SJCRH30 (cell line): ENCODE results near the gene LRP1B. TPM values are rescaled to one million over a fixed set of nuclear protein-coding genes. Genes with fewer than 3 reads are reported as not detected.

Experiments used
- DNase-seq, 2 experiments: peaks; one replicate each; pipeline ENCODE4 v3.0.0-alpha.2; 2015 to 2020
- H3K27ac ChIP-seq: fragments of 250-450 bp; sonication (Bioruptor Pico); 2 replicates; pipeline ENCODE4 v1.5.1; 2020; ENCODE audit warnings: mild to moderate bottlenecking, moderate library complexity
- H3K27me3 ChIP-seq: fragments of 250-450 bp; sonication (Bioruptor Pico); 2 replicates; pipeline ENCODE4 v1.5.1; 2020; ENCODE audit warnings: mild to moderate bottlenecking, moderate library complexity
- H3K36me3 ChIP-seq: fragments of 250-450 bp; sonication (Bioruptor Pico); 2 replicates; pipeline ENCODE4 v1.5.1; 2020; ENCODE audit warnings: mild to moderate bottlenecking, moderate library complexity
- H3K4me1 ChIP-seq: fragments of 250-450 bp; sonication (Bioruptor Pico); 2 replicates; pipeline ENCODE4 v1.5.1; 2020; ENCODE audit warnings: mild to moderate bottlenecking, moderate library complexity
- H3K4me3 ChIP-seq: fragments of 250-450 bp; sonication (Bioruptor Pico); 2 replicates; pipeline ENCODE4 v1.5.1; 2020; ENCODE audit warnings: mild to moderate bottlenecking, moderate library complexity
- H3K9me3 ChIP-seq: fragments of 250-450 bp; sonication (Bioruptor Pico); replicated peaks from 2 replicates; pipeline ENCODE4 v1.5.1; 2020; ENCODE audit warnings: mild to moderate bottlenecking, moderate library complexity
- total RNA-seq: library from RNA; depleted of rRNA; stranded (reverse); fragments of >200 nt; shearing (Covaris generic); gene quantifications from 2 replicates; pipeline ENCODE4 v1.2.3, GENCODE V29; 2014

Gene LRP1B
- total RNA-seq, 1 experiment from 2014 or later: 7.5 TPM

DNA sequence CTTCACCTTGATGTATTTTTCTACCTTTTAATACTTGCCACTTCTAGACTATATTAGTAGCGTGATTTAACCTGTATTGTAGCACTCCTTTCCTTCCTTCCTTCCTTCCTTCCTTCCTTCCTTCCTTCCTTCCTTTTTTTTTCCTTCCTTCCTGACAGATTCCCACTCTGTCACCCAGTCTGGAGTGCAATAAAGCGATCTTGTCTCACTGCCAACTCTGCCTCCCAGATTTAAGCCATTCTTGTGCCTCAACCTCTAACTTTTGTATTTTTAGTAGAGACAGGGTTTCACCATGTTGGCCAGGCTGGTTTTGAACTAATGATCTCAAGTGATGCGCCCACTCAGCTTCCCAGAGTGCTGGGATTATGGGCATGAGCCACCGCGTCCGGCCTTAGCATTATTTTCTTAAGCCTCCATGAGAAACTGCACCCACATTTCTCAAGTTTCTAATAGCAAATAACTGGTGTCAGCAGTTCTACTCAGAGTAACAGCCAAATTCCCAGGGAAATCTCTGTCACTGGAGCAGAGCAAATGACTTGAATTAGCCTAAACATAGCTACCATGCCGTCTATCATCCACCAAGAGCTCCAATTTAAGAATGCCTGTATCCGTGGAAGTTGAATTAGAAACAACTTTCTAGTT, 529.2 kb downstream of the LRP1B start:
- no peak for DNase-seq
- H3K27me3 ChIP-seq: no peaks in the 10 kb centered on the region
- H3K27ac ChIP-seq: no peak overlapping the region
- no peaks in the 10 kb centered on the region for H3K9me3 ChIP-seq
- H3K4me3 ChIP-seq: no peak overlapping the region
- H3K36me3 ChIP-seq: no peaks in the 10 kb centered on the region
- no peaks in the 10 kb centered on the region for H3K4me1 ChIP-seq

DNA sequence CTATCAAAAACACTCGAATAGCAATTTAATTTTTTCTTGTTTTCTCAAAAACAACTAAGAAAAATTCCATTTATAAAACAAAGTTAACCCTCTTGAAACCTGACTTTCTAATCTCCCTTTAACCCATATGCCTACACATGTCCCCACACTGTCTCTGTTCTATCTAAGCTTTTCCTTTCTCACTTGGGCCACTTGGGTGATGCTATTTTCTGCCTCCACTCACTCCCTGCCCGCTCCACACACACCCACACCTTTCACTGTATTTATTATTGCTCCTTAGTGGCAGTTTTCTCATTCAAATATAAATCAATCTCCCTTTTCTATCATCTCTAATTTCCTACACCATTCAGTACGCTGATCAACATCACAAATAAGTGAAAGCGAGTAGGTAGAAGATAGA, 531.1 kb downstream of the LRP1B start:
- no peaks in the 10 kb centered on the region for H3K27me3 ChIP-seq
- H3K4me1 ChIP-seq: no peaks in the 10 kb centered on the region
- no peak for DNase-seq
- no peaks in the 10 kb centered on the region for H3K9me3 ChIP-seq
- no peak overlapping the region for H3K27ac ChIP-seq
- H3K4me3 ChIP-seq: no peak overlapping the region
- no peaks in the 10 kb centered on the region for H3K36me3 ChIP-seq

DNA sequence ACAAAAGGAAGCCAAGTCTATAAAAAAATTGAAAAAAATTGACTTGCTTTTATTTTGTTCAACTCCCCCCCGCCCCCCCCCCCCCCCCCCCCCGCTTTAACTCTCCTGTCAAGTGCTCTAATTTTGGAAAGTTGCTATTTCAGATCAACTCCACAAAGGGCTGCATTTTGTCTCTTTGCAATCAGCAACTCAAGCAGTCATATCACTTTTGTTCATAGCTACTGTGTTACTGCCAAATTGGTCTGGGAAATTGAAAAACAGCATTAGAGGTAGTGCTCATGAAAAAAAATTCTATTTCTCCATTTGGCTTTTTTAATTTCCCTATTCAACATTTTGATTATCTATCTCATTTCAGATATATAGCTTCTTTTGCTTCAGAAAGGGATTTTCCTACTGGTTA, 531.8 kb downstream of the LRP1B start:
- Histone ChIP-seq H3K36me3 (no peaks in the 10 kb centered on the region), H3K27ac (no peak overlapping the region), H3K9me3 (no peaks in the 10 kb centered on the region), H3K4me3 (no peak overlapping the region), H3K27me3 (no peaks in the 10 kb centered on the region), H3K4me1 (no peaks in the 10 kb centered on the region)
- DNase-seq: no peak

DNA sequence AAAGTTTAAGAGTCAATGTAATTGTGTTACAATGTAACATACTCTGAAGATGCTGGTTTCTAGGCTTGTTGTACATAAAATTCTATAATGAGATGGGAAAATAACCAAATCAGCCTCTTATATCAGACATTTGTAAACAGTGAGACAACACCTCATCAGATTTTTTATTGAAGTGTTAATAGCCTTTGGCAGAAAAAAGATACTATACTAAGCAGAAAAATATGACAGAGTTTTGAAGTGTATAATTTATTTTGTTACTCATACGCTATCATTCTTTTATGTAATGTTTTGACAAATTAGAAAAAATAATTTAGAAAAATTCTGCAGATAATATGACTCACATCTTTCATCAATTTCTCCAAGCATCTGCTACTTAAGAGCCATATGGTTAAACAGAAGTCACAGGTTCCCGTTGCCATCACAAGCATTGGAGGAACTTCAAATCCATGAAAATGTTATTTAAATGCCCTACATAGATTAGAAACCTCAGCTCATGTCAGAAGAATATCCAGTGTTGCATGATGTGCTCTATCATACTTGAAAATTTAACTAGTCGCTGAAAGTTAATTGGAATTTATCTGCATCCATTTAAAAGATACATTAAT, 535.4 kb downstream of the LRP1B start:
- Histone ChIP-seq H3K27ac (no peak overlapping the region), H3K9me3 (no peaks in the 10 kb centered on the region), H3K36me3 (no peaks in the 10 kb centered on the region), H3K27me3 (no peaks in the 10 kb centered on the region), H3K4me1 (no peaks in the 10 kb centered on the region), H3K4me3 (no peak overlapping the region)
- no peak for DNase-seq

DNA sequence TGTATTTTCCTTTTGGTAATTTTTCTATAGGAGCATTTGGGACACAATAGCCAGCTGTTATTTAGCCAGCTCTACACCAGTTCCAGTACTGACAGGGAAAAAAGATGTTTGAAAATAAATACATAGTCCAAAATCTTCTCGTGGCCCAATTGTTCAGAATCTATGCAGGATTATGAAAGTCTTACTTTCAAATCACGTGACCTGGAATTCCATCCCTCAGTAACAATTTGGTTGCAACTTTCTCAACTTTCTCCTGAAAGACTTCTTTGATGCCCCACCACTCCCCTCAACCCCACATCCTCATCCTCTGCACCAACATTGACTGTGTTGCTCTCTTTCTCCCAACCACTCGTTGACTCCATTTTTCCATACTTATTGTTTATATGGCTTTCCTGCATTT, 539.0 kb downstream of the LRP1B start:
- no peaks in the 10 kb centered on the region for H3K4me1 ChIP-seq
- no peaks in the 10 kb centered on the region for H3K36me3 ChIP-seq
- no peak overlapping the region for H3K27ac ChIP-seq
- H3K27me3 ChIP-seq: no peaks in the 10 kb centered on the region
- DNase-seq: no peak
- no peaks in the 10 kb centered on the region for H3K9me3 ChIP-seq
- no peak overlapping the region for H3K4me3 ChIP-seq

DNA sequence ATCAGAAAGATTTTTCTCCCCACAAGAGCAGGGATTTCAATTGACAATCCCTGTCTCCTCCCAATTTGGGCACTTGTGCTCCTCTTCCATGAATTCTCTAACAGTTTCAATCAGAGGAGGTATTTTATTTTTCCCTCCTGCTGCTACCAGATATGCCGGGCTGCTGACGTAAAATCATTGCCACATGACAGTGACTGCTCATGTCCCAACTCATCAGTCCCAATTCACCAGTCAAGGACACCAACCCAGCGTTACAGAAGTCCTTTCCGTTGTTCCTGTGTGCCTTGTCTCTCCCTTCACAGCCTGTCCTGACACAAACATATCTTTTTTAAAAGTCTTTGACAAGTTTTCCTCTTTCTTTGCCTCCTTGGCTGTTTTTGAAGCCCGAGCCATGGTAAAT, 540.2 kb downstream of the LRP1B start:
- no peak overlapping the region for H3K27ac ChIP-seq
- H3K4me1 ChIP-seq: no peaks in the 10 kb centered on the region
- H3K27me3 ChIP-seq: no peaks in the 10 kb centered on the region
- H3K4me3 ChIP-seq: no peak overlapping the region
- H3K36me3 ChIP-seq: no peaks in the 10 kb centered on the region
- no peaks in the 10 kb centered on the region for H3K9me3 ChIP-seq
- DNase-seq: no peak

DNA sequence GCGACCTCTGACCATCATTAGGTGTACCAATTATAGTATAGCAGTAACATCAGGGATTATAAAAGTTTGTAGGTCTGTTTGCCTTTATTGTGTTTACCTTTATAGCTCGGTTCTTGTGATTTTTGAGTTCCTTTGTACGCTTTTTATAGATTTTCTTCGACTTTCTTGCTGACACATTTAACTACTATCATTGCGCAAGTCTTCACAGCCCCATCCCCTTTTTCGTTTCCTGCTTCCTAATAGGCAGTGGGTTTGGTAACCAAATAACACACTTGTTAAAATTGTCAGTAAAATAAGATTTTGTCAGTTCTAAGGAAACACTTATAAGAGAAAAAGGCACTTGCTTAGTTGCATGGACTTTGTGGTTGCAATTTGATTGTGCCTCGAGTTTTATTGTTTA, 541.5 kb downstream of the LRP1B start:
- Histone ChIP-seq H3K36me3 (no peaks in the 10 kb centered on the region), H3K9me3 (no peaks in the 10 kb centered on the region), H3K27me3 (no peaks in the 10 kb centered on the region), H3K4me3 (no peak overlapping the region), H3K4me1 (no peaks in the 10 kb centered on the region), H3K27ac (no peak overlapping the region)
- DNase-seq: no peak

DNA sequence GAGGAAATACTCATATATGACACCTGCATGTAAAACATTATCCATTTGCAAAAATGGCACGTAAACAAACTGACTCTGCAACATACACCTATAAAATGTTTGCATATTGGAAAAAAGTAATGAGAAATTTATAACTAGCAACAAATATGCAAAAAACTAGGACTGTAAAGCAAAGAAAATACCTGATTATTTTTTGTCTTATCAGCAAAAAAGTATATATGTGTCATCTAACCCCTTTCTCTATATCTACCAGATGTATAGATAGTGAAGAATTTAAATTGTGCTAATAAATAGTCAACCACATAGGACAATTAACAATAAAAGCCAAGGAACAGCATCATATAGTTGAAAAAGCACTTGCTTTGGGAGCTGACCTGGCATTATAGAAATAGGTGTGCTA, 543.8 kb downstream of the LRP1B start:
- no peak for DNase-seq
- H3K27ac ChIP-seq: no peak overlapping the region
- no peaks in the 10 kb centered on the region for H3K9me3 ChIP-seq
- no peak overlapping the region for H3K4me3 ChIP-seq
- no peaks in the 10 kb centered on the region for H3K4me1 ChIP-seq
- H3K27me3 ChIP-seq: no peaks in the 10 kb centered on the region
- H3K36me3 ChIP-seq: no peaks in the 10 kb centered on the region

DNA sequence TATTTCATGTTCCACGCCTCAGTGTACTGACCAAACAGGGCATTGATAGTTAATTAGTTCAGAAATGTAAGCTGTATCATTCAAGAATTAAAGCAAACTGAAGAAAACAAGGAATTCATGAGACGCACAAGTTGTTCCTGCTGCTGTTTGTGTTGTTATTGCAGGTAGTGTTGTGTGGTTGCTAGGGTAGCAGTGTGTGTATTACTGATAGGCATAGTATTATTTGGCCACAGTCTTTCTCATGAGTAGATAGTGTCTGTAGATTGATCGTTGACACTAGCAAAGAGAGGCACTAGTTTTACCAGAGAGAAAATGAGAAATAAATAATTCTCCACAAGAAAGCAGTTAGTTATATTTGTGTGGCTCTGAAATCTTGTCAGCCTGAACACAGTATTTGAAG, 548.6 kb downstream of the LRP1B start:
- H3K27ac ChIP-seq: no peak overlapping the region

DNA sequence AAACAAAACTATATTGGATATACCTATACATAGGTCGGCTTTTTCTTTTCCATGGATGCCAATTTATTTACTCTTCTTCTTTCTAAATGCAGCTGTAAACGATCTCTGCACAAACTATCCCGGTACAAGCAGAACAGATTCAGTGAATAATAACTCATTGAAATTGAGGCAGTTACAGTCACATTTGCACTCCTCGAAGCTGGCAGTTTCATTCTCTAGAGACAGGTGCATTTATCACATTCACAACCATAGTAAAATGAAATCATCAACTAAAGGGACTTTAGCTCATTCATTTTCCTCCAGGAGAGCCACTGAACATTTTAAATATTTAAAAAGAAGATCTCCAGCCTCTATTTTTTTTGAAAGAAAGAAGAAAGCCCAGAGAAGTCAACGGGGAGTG, 551.7 kb downstream of the LRP1B start:
- Histone ChIP-seq H3K27me3 (no peaks in the 10 kb centered on the region), H3K9me3 (no peaks in the 10 kb centered on the region), H3K27ac (no peak overlapping the region), H3K36me3 (no peaks in the 10 kb centered on the region), H3K4me1 (no peaks in the 10 kb centered on the region), H3K4me3 (no peak overlapping the region)
- no peak for DNase-seq

More for the DNA sequence above, 548.6 kb downstream of the LRP1B start:
- no peak for DNase-seq
- Histone ChIP-seq H3K27me3 (no peaks in the 10 kb centered on the region), H3K9me3 (no peaks in the 10 kb centered on the region), H3K4me3 (no peak overlapping the region), H3K36me3 (no peaks in the 10 kb centered on the region), H3K4me1 (no peaks in the 10 kb centered on the region)

DNA sequence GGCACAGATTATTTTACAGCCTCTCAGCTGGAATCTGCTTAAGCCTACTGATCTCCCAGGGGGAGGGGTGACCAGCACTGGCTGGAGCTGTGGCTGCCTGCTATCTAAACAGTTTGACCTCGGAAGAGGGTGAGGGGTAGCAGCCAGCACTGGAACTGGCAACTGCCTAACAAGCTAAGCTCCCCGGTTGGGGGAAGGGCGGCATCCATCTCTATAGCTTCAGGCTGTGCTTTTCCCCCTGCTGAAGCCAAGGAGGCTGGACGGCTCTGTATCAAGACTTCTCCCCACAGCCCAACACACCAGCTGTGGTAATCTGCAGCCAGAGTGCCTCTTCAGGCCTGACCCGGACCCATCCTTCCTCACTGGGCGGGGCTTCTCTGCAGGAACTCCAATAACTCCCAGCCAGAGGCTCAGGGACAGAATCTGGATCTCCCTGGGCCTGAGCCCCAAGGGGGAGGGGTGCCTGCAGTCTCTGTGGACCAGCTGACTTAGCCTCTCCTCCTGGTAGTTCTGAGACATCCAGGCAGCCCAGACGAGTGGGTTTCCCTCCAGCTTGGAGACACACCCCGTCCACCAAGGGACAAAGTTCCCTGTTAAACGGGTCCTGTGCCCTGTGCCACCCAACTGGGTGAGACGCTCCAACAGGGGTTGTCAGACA, 560.2 kb downstream of the LRP1B start:
- H3K27me3 ChIP-seq: no peaks in the 10 kb centered on the region
- no peaks in the 10 kb centered on the region for H3K4me1 ChIP-seq
- no peaks in the 10 kb centered on the region for H3K9me3 ChIP-seq
- DNase-seq: peak; percentile 48 to 57
- H3K36me3 ChIP-seq: no peaks in the 10 kb centered on the region
- H3K27ac ChIP-seq: no peak overlapping the region
- no peak overlapping the region for H3K4me3 ChIP-seq

DNA sequence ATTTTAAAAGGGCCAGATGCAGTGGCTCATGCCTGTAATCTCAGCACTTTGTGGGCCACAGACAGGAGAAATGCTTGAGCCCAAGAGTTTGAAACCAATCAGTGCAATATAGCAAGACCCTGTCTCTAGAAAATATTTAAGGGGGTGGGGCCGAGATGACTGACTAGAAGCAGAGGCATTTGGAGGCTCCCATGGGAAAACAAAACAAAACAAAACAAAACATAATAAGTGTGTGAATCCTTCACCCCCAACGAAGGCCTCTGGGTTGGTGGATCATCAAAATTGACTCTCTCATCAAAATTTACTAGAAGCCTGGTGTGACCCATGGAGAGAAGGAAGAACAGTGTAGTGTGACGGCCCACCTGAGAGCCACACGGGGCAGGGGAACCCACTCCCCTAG, 560.9 kb downstream of the LRP1B start:
- DNase-seq: no peak
- Histone ChIP-seq H3K9me3 (no peaks in the 10 kb centered on the region), H3K27ac (no peak overlapping the region), H3K36me3 (no peaks in the 10 kb centered on the region), H3K4me1 (no peaks in the 10 kb centered on the region), H3K27me3 (no peaks in the 10 kb centered on the region), H3K4me3 (no peak overlapping the region)

DNA sequence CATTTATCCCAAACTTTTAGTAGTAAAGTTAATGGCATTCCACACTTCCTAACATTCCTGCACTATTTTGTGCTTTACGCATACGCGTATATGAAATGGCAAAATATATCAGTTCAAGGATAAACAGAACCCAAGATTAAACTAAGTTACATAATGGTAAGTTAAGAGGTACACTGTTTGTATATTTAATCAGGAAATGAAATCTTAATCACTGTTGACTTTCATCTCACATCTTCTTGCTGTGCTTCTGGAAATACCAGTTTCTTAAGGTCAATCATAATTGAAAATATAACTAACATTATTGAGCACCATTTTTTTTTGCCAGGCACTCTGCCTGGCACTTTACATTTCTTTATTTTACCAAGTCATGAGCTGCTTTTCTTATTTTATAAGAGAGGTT, 565.2 kb downstream of the LRP1B start:
- no peak overlapping the region for H3K27ac ChIP-seq
- no peaks in the 10 kb centered on the region for H3K36me3 ChIP-seq
- DNase-seq: no peak
- no peaks in the 10 kb centered on the region for H3K27me3 ChIP-seq
- no peaks in the 10 kb centered on the region for H3K9me3 ChIP-seq
- H3K4me1 ChIP-seq: 0 out of 2 replicates have a peak, but pooled peaks cover 5% of the 10 kb centered on the region
- no peak overlapping the region for H3K4me3 ChIP-seq

DNA sequence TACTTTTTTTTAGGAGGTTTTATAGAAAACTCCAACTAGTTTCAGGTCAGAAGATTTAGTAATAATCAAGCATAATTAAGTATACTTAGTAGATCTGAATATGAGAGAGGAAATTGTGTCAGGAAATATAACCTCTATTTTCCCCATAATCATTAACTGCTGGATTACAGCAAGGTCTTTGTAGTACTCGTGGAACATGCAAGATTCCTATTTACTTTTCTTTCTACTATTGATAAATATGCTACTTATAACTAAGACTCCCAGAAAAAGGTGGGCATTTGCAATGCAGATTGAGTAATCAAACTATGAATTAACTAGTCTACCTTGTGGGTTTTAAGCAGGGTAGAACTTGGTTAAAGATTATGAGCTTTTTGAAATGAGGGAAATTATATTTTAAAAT, 570.1 kb downstream of the LRP1B start:
- Histone ChIP-seq H3K27ac (no peak overlapping the region), H3K4me1 (peaks cover 18% of the 10 kb centered on the region), H3K9me3 (no peaks in the 10 kb centered on the region), H3K36me3 (no peaks in the 10 kb centered on the region), H3K27me3 (no peaks in the 10 kb centered on the region), H3K4me3 (no peak overlapping the region)
- DNase-seq: no peak

DNA sequence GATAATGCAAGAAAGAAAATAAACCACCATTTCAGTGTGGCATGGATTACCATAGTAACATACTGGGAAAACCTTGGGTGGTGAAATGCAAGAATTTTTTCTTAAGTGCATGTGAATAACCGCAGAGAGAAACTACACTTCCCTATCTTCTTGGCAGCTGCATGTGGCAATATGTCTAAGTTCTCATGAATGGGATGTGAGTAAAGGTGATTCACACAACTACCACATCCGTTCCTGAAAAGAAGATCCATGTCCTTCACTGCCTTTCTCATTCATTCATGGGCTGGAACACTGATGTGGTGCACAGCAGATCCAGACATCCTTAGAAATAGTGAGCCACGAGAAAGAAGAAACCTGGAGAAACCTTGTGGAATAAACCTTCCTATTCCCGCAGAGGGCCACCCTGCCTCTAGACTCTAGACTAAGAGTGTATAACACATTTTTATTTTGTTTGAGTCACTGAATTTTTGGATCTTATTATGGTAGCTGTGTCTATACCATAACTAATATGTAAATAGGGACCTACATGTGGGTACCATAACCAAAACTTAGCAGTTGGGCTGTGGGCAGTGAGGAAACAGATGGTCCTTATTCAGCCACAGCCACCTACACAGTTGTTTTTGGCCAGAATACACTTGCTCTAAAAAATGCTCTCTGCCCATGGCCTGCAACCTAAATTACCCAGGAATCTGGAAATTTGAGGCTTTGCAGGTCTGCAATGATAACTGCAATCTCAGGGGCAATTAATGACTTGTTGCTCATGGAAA, 573.3 kb downstream of the LRP1B start:
- H3K9me3 ChIP-seq: no peaks in the 10 kb centered on the region
- no peaks in the 10 kb centered on the region for H3K27me3 ChIP-seq
- peak overlapping the region; percentile 4; the same call in 1 of the 2 replicates for H3K27ac ChIP-seq
- H3K4me3 ChIP-seq: no peak overlapping the region
- H3K4me1 ChIP-seq: peaks cover 18% of the 10 kb centered on the region
- DNase-seq: no peak
- H3K36me3 ChIP-seq: no peaks in the 10 kb centered on the region
